Astrocyte (in vitro differentiated cells and primary cell): Measurements from ENCODE around the gene TSR3. TPM values are rescaled to one million over a fixed set of nuclear protein-coding genes. Genes with fewer than 3 reads are reported as not detected.

ENCODE experiments used
- DNase-seq: peaks from one replicate; pipeline ENCODE4 v3.0.0-alpha.2; 2010; ENCODE audit warnings: low read depth
- FAIRE-seq: peaks from 2 replicates; lab custom pipeline; 2011; peaks lifted over from hg19 to GRCh38; lab: Jason Lieb, UNC
- H2AFZ ChIP-seq: 2 replicates; pipeline ENCODE4 v1.6.0; 2012; ENCODE audit warnings: low read depth, low read length, inconsistent platforms
- H3K27ac ChIP-seq: 2 replicates; pipeline ENCODE4 v1.5.1; 2011; ENCODE audit warnings: low read depth, low read length, inconsistent platforms
- H3K27me3 ChIP-seq: 2 replicates; pipeline ENCODE4 v1.6.0; 2011; ENCODE audit warnings: low read length, inconsistent platforms; ENCODE audit not compliant: insufficient read depth
- H3K36me3 ChIP-seq: 2 replicates; pipeline ENCODE4 v1.5.1; 2011; ENCODE audit warnings: low read length, inconsistent platforms; ENCODE audit not compliant: insufficient read depth
- H3K4me1 ChIP-seq: 2 replicates; pipeline ENCODE4 v1.5.1; 2011; ENCODE audit warnings: low read length, inconsistent platforms; ENCODE audit not compliant: insufficient read depth
- H3K4me2 ChIP-seq: 2 replicates; pipeline ENCODE4 v1.6.0; 2012; ENCODE audit warnings: low read length, inconsistent platforms
- H3K4me3 ChIP-seq: 2 replicates; pipeline ENCODE4 v1.5.1; 2011; ENCODE audit warnings: low read depth, mild to moderate bottlenecking, low read length, inconsistent platforms; ENCODE audit not compliant: insufficient read depth
- H3K79me2 ChIP-seq: 2 replicates; pipeline ENCODE4 v1.6.0; 2012; ENCODE audit warnings: mild to moderate bottlenecking, low read length, inconsistent platforms; ENCODE audit not compliant: insufficient read depth
- H3K9ac ChIP-seq: 2 replicates; pipeline ENCODE4 v1.6.0; 2012; ENCODE audit warnings: mild to moderate bottlenecking, low read length, inconsistent platforms
- H3K9me3 ChIP-seq: 2 replicates; pipeline ENCODE4 v1.5.1; 2012; ENCODE audit warnings: low read depth, mild to moderate bottlenecking, low read length, inconsistent platforms; ENCODE audit not compliant: insufficient read depth
- H4K20me1 ChIP-seq: 2 replicates; pipeline ENCODE4 v1.6.0; 2012; ENCODE audit warnings: low read length, inconsistent platforms; ENCODE audit not compliant: insufficient read depth
- H3K27ac Mint-ChIP-seq: one replicate; pipeline ENCODE4 v1.8.0; 2021; ENCODE audit warnings: mild to moderate bottlenecking, mixed read lengths; ENCODE audit not compliant: unreplicated experiment
- H3K27me3 Mint-ChIP-seq: one replicate; pipeline ENCODE4 v1.8.0; 2021; ENCODE audit warnings: low read depth, mixed read lengths; ENCODE audit not compliant: unreplicated experiment
- H3K36me3 Mint-ChIP-seq: one replicate; pipeline ENCODE4 v1.8.0; 2021; ENCODE audit warnings: low read depth, mixed read lengths; ENCODE audit not compliant: unreplicated experiment
- H3K4me1 Mint-ChIP-seq: one replicate; pipeline ENCODE4 v1.8.0; 2021; ENCODE audit warnings: low read depth, mixed read lengths; ENCODE audit not compliant: unreplicated experiment
- H3K4me3 Mint-ChIP-seq: one replicate; pipeline ENCODE4 v1.8.0; 2021; ENCODE audit warnings: mild to moderate bottlenecking, moderate library complexity, mixed read lengths; ENCODE audit not compliant: unreplicated experiment
- H3K9me3 Mint-ChIP-seq: one replicate; pipeline ENCODE4 v1.8.0; 2021; ENCODE audit warnings: mild to moderate bottlenecking, mixed read lengths; ENCODE audit not compliant: unreplicated experiment
- CTCF ChIP-seq: IDR thresholded peaks from 2 replicates; pipeline ENCODE4 v1.5.1; 2011; ENCODE audit warnings: low read depth, mild to moderate bottlenecking, inconsistent platforms, low read length, moderate library complexity; ENCODE audit not compliant: insufficient read depth
- EZH2 ChIP-seq: IDR thresholded peaks from 2 replicates; pipeline ENCODE4 v1.6.1; 2012; ENCODE audit warnings: mild to moderate bottlenecking, low read length, inconsistent platforms; ENCODE audit not compliant: insufficient read depth
- total RNA-seq: library from RNA; stranded (reverse); gene quantifications from 2 replicates; pipeline ENCODE4 v1.2.1, GENCODE V29; 2021

TSR3 gene
- total RNA-seq, 1 donor from 2014 or later = 63.3 TPM

- H3K79me2 ChIP-seq = no peaks in the 10 kb centered on the region
- no peaks in the 10 kb centered on the region for H3K4me1 ChIP-seq
- H3K4me3 ChIP-seq = no peak overlapping the region
- peaks cover under 1% of the 10 kb centered on the region for H3K27me3 ChIP-seq
- Mint-ChIP-seq H3K4me3 (no peak overlapping the region), H3K27me3 (peaks cover 10% of the 10 kb centered on the region), H3K9me3 (no peaks in the 10 kb centered on the region), H3K4me1 (peaks cover 5% of the 10 kb centered on the region), H3K27ac (no peak overlapping the region), H3K36me3 (no peaks in the 10 kb centered on the region)
- DNase-seq (no peak), FAIRE-seq (no peak)
- no peak overlapping the region for H3K4me2 ChIP-seq
- no peaks in the 10 kb centered on the region for H3K36me3 ChIP-seq
- no peaks in the 10 kb centered on the region for H3K9me3 ChIP-seq
- TF ChIP-seq EZH2 (no peak), CTCF (no peak)
- no peak overlapping the region for H3K27ac ChIP-seq
- H2AFZ ChIP-seq = no peak overlapping the region
- H3K9ac ChIP-seq = no peak overlapping the region
- no peaks in the 10 kb centered on the region for H4K20me1 ChIP-seq
Observed at GRCh38 chr16:1341495-1342420, 9.9 kb downstream of the TSR3 start.

DNA sequence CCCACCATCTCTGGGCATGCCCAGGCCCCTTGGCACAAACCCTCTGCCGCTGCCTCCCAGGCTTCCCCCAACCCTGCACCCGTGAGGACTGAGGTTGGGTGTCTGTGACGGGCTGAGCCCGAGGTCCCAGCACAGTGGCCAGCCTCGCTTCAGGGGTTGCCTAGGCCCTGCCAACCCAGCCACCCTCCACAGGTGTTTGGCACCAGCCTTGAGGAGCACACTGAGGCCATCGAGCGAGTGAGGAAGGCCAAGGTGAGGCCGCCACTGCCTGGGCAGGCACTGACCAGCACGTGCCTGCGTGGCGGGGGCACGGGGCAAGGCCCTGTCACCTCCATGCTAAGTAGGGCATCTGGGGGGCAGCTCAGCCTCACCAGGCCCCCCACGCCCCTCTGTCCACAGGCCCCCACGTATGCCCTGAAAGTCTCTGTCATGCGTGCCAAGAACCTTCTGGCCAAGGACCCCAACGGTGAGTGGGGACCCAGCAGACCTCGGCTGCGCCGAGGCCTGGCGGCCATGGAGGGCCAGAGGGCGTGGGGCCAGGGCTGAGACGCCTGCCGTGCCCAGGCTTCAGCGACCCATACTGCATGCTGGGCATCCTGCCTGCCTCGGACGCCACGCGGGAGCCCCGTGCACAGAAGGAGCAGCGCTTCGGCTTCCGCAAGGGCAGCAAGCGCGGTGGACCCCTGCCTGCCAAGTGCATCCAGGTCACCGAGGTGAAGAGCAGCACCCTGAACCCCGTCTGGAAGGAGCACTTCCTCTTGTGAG is 10.8 kb downstream of the TSR3 start:
- no peak for FAIRE-seq
- no peak for DNase-seq
- Mint-ChIP-seq H3K27ac (no peak overlapping the region), H3K27me3 (peaks cover 19% of the 10 kb centered on the region), H3K36me3 (no peaks in the 10 kb centered on the region), H3K4me1 (peaks cover 5% of the 10 kb centered on the region), H3K9me3 (no peaks in the 10 kb centered on the region), H3K4me3 (no peak overlapping the region)
- Histone ChIP-seq H3K27ac (no peak overlapping the region), H3K4me1 (no peaks in the 10 kb centered on the region), H3K4me2 (no peak overlapping the region), H3K9ac (no peak overlapping the region), H3K27me3 (peaks cover 9% of the 10 kb centered on the region), H3K79me2 (no peaks in the 10 kb centered on the region), H3K9me3 (no peaks in the 10 kb centered on the region), H2AFZ (no peak overlapping the region), H3K4me3 (no peak overlapping the region), H4K20me1 (no peaks in the 10 kb centered on the region), H3K36me3 (no peaks in the 10 kb centered on the region)
- TF ChIP-seq EZH2 = no peak
- no peak for TF ChIP-seq CTCF
